Erythroblast (primary cell): ENCODE measurements around the gene VIPR1.

Experiments
- GATA1 ChIP-seq: IDR thresholded peaks from 2 replicates; pipeline ENCODE4 v1.6.1; 2011; ENCODE audit warnings: low read depth, mild to moderate bottlenecking, control low read depth, low read length, moderate library complexity
- POLR2A ChIP-seq: IDR thresholded peaks from 2 replicates; pipeline ENCODE4 v1.6.1; 2011; ENCODE audit warnings: mild to moderate bottlenecking, low read length

DNA sequence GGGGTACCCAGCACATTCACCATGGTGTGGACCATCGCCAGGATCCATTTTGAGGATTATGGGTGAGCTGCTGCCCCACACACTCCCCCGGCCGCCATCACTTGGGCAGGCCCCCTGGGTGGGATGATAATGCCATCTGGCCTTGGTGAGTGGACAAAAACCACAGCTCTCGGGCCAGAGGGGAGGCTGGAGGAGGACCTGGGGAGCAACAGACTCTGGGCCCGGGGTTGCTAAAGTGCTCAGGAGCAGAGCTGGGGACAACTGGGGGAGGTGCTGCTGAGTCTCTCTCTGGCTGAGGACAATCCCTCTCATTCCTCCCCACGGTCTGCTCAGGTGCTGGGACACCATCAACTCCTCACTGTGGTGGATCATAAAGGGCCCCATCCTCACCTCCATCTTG is 29.0 kb downstream of the VIPR1 start:
- TF ChIP-seq POLR2A (no peak), GATA1 (no peak)
